Type B pancreatic cell (in vitro differentiated cells): ENCODE measurements around the gene U2AF2. TPM values are rescaled to one million over a fixed set of nuclear protein-coding genes. Genes with fewer than 3 reads are reported as not detected.

Experiments used
- DNase-seq: peaks from one replicate; pipeline ENCODE4 v3.0.0; 2021; ENCODE audit warnings: mixed read lengths; ENCODE audit not compliant: unreplicated experiment; ENCODE audit errors: extremely low spot score
- H3K27ac Mint-ChIP-seq: 2 replicates; pipeline ENCODE4 v1.8.0; 2021; ENCODE audit warnings: mild to moderate bottlenecking, mixed read lengths
- H3K27me3 Mint-ChIP-seq: 2 replicates; pipeline ENCODE4 v1.8.0; 2021; ENCODE audit warnings: mixed read lengths
- H3K36me3 Mint-ChIP-seq: 2 replicates; pipeline ENCODE4 v1.8.0; 2021; ENCODE audit warnings: mixed read lengths
- H3K4me1 Mint-ChIP-seq: one replicate; pipeline ENCODE4 v1.8.0; 2021; ENCODE audit warnings: mixed read lengths; ENCODE audit not compliant: unreplicated experiment
- H3K4me3 Mint-ChIP-seq: 2 replicates; pipeline ENCODE4 v1.8.0; 2021; ENCODE audit warnings: mild to moderate bottlenecking, mixed read lengths
- H3K9me3 Mint-ChIP-seq: 2 replicates; pipeline ENCODE4 v1.8.0; 2021; ENCODE audit warnings: mixed read lengths
- total RNA-seq: library from RNA; stranded (reverse); gene quantifications from 2 replicates; pipeline ENCODE4 v1.2.1, GENCODE V29; 2021; ENCODE audit warnings: low replicate concordance
- TF ChIP-seq, protein P1 (sequence below): fragments of 200-600 bp; sonication (generic); conservative IDR thresholded peaks from 2 replicates; pipeline ENCODE4 v1.5.0; 2021; ENCODE audit warnings: antibody characterized with exemption, mild to moderate bottlenecking

Gene U2AF2
- total RNA-seq, 1 donor from 2014 or later, result 232 TPM

DNA sequence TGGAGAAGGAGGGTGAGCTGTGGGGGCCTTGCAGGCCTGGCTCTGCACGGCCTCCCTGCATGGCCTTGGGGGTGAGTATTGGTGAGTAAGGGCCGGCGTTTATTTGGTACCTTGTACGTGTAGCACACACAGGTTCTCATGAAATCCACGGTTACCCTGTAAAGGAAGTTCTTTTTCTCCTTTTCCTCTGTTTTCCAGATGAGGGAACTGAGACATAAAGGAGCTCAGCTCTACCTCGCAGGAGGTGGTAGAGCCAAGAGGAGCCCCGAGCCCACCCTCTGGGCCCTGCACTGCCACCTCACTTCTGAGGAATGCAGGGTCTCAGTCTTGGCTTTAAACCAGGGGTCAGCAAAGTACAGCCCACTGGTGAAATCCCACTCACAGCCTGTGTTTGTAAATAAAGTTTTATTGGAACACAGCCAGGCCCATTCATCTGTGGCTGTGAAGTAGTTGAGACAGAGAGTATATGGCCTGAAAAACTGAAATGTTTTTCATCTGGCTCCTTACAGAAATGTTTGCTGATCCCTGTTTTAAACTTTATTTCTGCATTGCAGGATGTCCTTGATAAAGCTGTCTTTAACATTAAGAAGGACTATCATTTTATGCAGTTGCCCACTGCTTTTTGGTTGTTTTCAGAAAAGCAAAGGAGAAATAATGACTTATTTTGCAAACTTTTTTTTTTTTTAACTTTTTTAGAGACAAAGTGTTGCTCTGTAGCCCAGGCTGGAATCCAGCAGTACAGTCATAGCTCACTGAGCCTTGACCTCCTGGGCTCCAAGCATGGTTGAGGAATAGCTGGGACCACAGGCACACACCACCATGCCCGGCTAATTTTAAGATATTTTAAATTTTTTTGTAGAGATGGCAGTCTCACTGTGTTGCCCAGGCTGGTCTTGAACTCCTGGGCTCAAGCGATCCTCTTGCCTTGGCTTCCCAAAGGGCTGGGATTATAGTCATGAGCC lies 26.6 kb downstream of the U2AF2 start:
- DNase-seq, result no peak
- TF ChIP-seq, protein P1, sequence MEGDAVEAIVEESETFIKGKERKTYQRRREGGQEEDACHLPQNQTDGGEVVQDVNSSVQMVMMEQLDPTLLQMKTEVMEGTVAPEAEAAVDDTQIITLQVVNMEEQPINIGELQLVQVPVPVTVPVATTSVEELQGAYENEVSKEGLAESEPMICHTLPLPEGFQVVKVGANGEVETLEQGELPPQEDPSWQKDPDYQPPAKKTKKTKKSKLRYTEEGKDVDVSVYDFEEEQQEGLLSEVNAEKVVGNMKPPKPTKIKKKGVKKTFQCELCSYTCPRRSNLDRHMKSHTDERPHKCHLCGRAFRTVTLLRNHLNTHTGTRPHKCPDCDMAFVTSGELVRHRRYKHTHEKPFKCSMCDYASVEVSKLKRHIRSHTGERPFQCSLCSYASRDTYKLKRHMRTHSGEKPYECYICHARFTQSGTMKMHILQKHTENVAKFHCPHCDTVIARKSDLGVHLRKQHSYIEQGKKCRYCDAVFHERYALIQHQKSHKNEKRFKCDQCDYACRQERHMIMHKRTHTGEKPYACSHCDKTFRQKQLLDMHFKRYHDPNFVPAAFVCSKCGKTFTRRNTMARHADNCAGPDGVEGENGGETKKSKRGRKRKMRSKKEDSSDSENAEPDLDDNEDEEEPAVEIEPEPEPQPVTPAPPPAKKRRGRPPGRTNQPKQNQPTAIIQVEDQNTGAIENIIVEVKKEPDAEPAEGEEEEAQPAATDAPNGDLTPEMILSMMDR, result no peak
- Mint-ChIP-seq H3K36me3 (peaks cover 3% of the 10 kb centered on the region), H3K9me3 (no peaks in the 10 kb centered on the region), H3K27ac (no peak overlapping the region), H3K27me3 (no peaks in the 10 kb centered on the region), H3K4me1 (peaks cover 14% of the 10 kb centered on the region), H3K4me3 (no peak overlapping the region)

DNA sequence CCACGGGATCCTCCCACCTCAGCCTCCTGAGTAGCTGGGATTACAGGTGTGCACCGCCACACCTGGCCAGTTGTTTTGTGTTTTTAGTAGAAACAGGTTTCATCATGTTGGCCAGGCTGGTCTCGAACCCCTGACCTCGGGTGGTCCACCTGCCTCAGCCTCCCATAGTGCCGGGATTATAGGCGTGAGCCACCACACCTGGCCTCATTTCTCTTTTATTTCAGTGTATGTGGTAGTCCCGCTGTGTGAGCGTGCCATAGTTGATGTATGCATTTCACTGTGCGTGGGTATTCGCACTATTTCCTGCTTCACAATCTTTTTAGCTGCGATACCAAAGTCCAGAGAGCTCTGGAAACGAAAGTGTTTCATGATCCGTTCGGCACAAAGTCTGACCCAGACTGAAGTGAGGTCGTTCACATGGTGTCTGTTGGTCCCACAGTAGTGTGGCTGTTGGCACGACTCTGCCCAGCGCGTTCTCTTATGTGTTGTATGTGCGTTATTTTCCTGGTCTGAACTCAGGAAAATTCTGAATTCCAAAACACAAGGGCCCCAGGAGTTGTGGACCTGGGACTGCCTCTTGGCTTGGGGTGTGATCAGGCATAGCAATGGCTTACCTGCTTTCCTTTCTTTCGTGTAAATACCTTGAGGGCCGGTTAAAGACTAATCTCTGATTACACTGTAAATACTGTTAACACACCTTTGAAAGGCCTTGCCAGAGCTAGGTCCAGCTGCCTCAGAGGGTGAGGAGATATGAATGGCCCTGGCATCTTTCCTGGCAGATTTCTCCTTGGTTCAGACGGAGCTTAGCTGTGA lies 28.8 kb downstream of the U2AF2 start:
- Mint-ChIP-seq H3K27ac (peak overlapping the region; percentile 92), H3K4me3 (peak overlapping the region; percentile 34), H3K4me1 (no peaks in the 10 kb centered on the region), H3K27me3 (no peaks in the 10 kb centered on the region), H3K36me3 (peaks cover 3% of the 10 kb centered on the region), H3K9me3 (no peaks in the 10 kb centered on the region)
- no peak for DNase-seq
- TF ChIP-seq, protein P1, result no peak

DNA sequence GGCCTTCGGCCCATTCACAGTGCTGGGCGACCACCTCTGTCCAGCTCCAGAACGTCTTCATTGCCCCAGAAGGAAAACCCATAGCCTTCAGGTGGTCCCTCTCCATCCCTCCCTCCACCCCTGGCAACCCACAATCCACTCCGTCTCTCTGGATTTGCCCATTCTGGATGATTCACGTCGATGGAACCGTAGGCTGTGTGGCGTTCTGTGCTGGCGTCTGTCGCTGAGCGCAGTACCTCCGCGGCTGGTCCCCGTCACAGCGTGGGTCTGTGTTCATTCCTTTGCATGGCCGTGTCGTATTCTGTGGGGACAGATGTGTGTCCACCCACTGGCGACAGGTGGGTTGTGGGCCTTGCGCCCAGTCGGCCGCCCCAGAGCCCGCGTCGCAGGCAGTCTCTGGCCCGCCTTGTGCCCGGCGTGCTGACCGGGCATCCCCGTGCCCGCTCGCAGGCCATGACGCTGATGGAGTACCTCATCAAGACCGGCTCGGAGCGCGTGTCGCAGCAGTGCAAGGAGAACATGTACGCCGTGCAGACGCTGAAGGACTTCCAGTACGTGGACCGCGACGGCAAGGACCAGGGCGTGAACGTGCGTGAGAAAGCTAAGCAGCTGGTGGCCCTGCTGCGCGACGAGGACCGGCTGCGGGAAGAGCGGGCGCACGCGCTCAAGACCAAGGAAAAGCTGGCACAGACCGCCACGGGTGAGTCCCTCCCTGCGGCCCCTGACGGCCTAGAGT lies 30.3 kb downstream of the U2AF2 start:
- H3K4me3 Mint-ChIP-seq, result no peak overlapping the region
- no peak for DNase-seq
- H3K27me3 Mint-ChIP-seq, result no peaks in the 10 kb centered on the region
- H3K27ac Mint-ChIP-seq, result peak overlapping the region; percentile 26
- no peaks in the 10 kb centered on the region for H3K36me3 Mint-ChIP-seq
- TF ChIP-seq, protein P1, result no peak
- no peaks in the 10 kb centered on the region for H3K4me1 Mint-ChIP-seq
- no peaks in the 10 kb centered on the region for H3K9me3 Mint-ChIP-seq

DNA sequence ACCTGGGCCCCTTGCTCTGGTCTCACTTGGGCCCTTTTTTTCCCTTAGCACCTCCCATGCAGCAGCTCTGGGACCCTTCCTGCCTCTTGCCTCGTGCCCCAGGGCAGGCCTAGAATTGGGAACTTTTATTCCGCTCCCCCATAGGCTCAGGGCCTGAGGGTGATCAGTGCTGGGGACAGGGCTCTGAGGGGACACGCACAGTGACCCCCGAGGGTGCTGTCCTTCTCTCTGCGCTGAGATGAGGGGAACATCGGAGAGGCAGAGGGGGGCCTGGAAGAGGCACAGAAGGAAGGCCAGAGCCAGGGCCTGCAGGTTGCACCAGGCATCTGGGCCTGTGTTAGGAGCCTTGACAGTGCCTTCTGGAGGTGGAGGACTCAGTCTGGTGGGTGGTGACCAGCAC lies 30.9 kb downstream of the U2AF2 start:
- Mint-ChIP-seq H3K9me3 (no peaks in the 10 kb centered on the region), H3K27ac (no peak overlapping the region), H3K36me3 (no peaks in the 10 kb centered on the region), H3K4me3 (no peak overlapping the region), H3K4me1 (no peaks in the 10 kb centered on the region), H3K27me3 (no peaks in the 10 kb centered on the region)
- TF ChIP-seq, protein P1, result no peak
- DNase-seq, result no peak

DNA sequence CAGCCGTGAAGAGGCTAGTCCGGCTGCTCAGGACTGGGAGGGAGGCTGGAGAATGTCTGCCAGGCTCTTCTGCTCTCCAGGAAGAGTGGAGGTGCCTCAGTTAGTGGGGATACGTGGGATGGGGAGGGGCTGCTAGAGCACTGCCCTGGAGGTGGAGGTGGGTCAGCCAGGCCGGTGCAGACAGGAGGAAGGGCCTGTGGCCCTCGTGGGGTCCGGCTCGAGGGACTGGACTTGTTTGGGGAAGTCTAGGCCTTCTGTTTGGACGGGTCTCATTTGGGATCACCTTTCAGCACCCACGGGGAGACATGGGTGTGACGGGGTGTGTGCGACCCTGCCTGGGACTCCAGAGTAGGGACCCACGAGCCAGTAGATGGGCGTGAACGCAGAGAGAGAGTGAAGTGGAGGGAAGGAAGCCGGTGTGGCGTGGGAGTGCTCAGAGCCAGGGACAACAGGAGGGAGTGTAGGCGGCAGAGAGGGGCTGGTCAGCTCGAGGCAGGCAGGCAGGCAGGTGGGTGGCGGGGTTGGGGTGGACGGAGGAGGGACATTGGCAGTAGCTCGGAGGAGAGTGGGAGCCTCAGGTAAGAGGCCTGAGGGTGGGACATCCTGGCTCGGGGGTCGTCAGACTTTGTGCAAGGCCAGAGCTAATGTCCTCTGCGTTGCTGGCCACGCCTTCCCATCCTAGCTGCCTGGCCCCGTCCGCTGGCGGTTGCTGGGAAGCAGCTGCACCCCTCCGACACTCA lies 31.6 kb downstream of the U2AF2 start:
- Mint-ChIP-seq H3K27ac (no peak overlapping the region), H3K36me3 (no peaks in the 10 kb centered on the region), H3K9me3 (no peaks in the 10 kb centered on the region), H3K4me1 (no peaks in the 10 kb centered on the region), H3K27me3 (no peaks in the 10 kb centered on the region), H3K4me3 (no peak overlapping the region)
- no peak for DNase-seq
- TF ChIP-seq, protein P1, result no peak
